Esophagus squamous epithelium (tissue), 4 donors: Measurements from ENCODE around the gene CACNB4.

Experiments
- POLR2A ChIP-seq, 4 donors: fragments of 450-650 bp; IDR thresholded peaks; one replicate each; pipeline ENCODE4 v1.6.1; 2017; ENCODE audit warnings: antibody characterized with exemption in 4 of 4, mild to moderate bottlenecking in 4 of 4, moderate library complexity in 3 of 4
- TF ChIP-seq, protein P1 (sequence below), 6 experiments: fragments of 450-650 bp in 4 of 6; fragments of 200-600 bp in 2 of 6; sonication (generic) in 2 of 6; IDR thresholded peaks; one replicate each; pipeline ENCODE4 v1.5.1; 2016 to 2019; ENCODE audit warnings: antibody characterized with exemption in 6 of 6, mild to moderate bottlenecking in 4 of 6, moderate library complexity in 4 of 6

- TF ChIP-seq, protein P1, sequence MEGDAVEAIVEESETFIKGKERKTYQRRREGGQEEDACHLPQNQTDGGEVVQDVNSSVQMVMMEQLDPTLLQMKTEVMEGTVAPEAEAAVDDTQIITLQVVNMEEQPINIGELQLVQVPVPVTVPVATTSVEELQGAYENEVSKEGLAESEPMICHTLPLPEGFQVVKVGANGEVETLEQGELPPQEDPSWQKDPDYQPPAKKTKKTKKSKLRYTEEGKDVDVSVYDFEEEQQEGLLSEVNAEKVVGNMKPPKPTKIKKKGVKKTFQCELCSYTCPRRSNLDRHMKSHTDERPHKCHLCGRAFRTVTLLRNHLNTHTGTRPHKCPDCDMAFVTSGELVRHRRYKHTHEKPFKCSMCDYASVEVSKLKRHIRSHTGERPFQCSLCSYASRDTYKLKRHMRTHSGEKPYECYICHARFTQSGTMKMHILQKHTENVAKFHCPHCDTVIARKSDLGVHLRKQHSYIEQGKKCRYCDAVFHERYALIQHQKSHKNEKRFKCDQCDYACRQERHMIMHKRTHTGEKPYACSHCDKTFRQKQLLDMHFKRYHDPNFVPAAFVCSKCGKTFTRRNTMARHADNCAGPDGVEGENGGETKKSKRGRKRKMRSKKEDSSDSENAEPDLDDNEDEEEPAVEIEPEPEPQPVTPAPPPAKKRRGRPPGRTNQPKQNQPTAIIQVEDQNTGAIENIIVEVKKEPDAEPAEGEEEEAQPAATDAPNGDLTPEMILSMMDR (IDR thresholded peaks at IDR 0.05): no peak
- no peak for TF ChIP-seq POLR2A (IDR thresholded peaks at IDR 0.05)
Observed at GRCh38 chr2:151837926-151838325, 260.9 kb downstream of the CACNB4 start.
